GM12878 (cell line): ENCODE results near the gene RHBDF2. TPM values are rescaled to one million over a fixed set of nuclear protein-coding genes. Genes with fewer than 3 reads are reported as not detected.

ENCODE experiments used
- ATAC-seq: fragments of 200-7000 bp; cut with Tn5 transposase; 3 replicates; pipeline ENCODE4 v1.9.1; 2020; ENCODE audit warnings: mild to moderate bottlenecking, moderate library complexity
- BruUV-seq: library from RNA; stranded (reverse); fragments of 400-500 nt; replicated peaks from 2 replicates; lab custom pipeline; 2021; lab: Mats Ljungman, UMichigan
- CTCF ChIA-PET: fragments of 300-600 bp; sonication (Branson Sonifier 250); formaldehyde crosslinking; extraction: SDS; loops from one replicate; lab custom pipeline; 2021; ENCODE audit warnings: inconsistent platforms; lab: Yijun Ruan, JAX
- POLR2A ChIA-PET: fragments of 350-600 bp; formaldehyde crosslinking; extraction: SDS; loops from one replicate; lab custom pipeline; 2021; ENCODE audit warnings: inconsistent platforms; lab: Charles Lee
- RAD21 ChIA-PET: fragments of 300-600 bp; sonication (Branson Sonifier 250); formaldehyde crosslinking; loops from one replicate; lab custom pipeline; 2023; ENCODE audit warnings: antibody characterized with exemption; ENCODE audit not compliant: unreplicated experiment; lab: Charles Lee
- SMC1A ChIA-PET: fragments of 300-600 bp; sonication (Branson Sonifier 250); formaldehyde crosslinking; loops from one replicate; lab custom pipeline; 2023; ENCODE audit not compliant: unreplicated experiment, uncharacterized antibody; lab: Charles Lee
- DNase-seq: peaks from one replicate; pipeline ENCODE4 v3.0.0-alpha.2; 2011; ENCODE audit warnings: low read depth, low spot score
- FAIRE-seq: peaks from 3 replicates; lab custom pipeline; 2011; peaks lifted over from hg19 to GRCh38; lab: Jason Lieb, UNC
- H2AFZ ChIP-seq: 2 replicates; pipeline ENCODE4 v1.6.0; 2011; ENCODE audit warnings: low read depth, low read length, control low read depth; ENCODE audit not compliant: control insufficient read depth
- H3K27ac ChIP-seq: 2 replicates; pipeline ENCODE4 v1.5.1; 2011; ENCODE audit warnings: control low read depth; ENCODE audit not compliant: control insufficient read depth, insufficient read depth
- H3K27me3 ChIP-seq, 2 experiments: replicated peaks in 1 of 2; 2 replicates each; pipeline versions ENCODE4 v1.6.0 to v1.6.1; 2011; ENCODE audit warnings: low read length in 1 of 2; ENCODE audit not compliant: control insufficient read depth in 2 of 2, insufficient read depth in 2 of 2
- H3K36me3 ChIP-seq, 2 experiments: 2 replicates each; pipeline ENCODE4 v1.5.1; 2011; ENCODE audit warnings: low read length in 1 of 2; ENCODE audit not compliant: control insufficient read depth in 2 of 2, insufficient read depth in 2 of 2
- H3K4me1 ChIP-seq: 2 replicates; pipeline ENCODE4 v1.6.1; 2011; ENCODE audit warnings: mild to moderate bottlenecking, low read length, moderate library complexity, mixed read lengths; ENCODE audit not compliant: control insufficient read depth, insufficient read depth
- H3K4me2 ChIP-seq: 2 replicates; pipeline ENCODE4 v1.6.0; 2011; ENCODE audit warnings: control low read depth; ENCODE audit not compliant: control insufficient read depth, insufficient read depth
- H3K4me3 ChIP-seq: fragments of 200-600 bp; sonication (generic); 2 replicates; pipeline ENCODE4 v1.5.1; 2016
- H3K79me2 ChIP-seq: 2 replicates; pipeline ENCODE4 v1.6.0; 2011; ENCODE audit warnings: low read length; ENCODE audit not compliant: control insufficient read depth, insufficient read depth
- H3K9ac ChIP-seq: 2 replicates; pipeline ENCODE4 v1.8.0; 2011; ENCODE audit warnings: low read length, control low read depth, mixed read lengths; ENCODE audit not compliant: control insufficient read depth, insufficient read depth
- H3K9me3 ChIP-seq: replicated peaks from 3 replicates; pipeline ENCODE4 v1.5.1; 2011; ENCODE audit warnings: mild to moderate bottlenecking, low read length; ENCODE audit not compliant: control insufficient read depth, insufficient read depth
- H4K20me1 ChIP-seq: 2 replicates; pipeline ENCODE4 v1.6.0; 2011; ENCODE audit not compliant: control insufficient read depth, insufficient read depth
- ATF7 ChIP-seq: fragments of 450-650 bp; IDR thresholded peaks from 2 replicates; pipeline ENCODE4 v1.6.1; 2016; ENCODE audit warnings: low read depth, mild to moderate bottlenecking
- FOS ChIP-seq: IDR thresholded peaks from 3 replicates; pipeline ENCODE4 v1.6.1; 2011; ENCODE audit warnings: borderline replicate concordance; ENCODE audit not compliant: insufficient read length; ENCODE audit errors: extremely low read depth
- NFYA ChIP-seq: IDR thresholded peaks from 2 replicates; pipeline ENCODE4 v1.6.1; 2011; ENCODE audit warnings: low read depth, mild to moderate bottlenecking, low read length, improper control_type of control experiment, borderline replicate concordance
- POLR2AphosphoS2 ChIP-seq: IDR thresholded peaks from 2 replicates; pipeline ENCODE4 v1.6.1; 2011; ENCODE audit warnings: low read depth, mild to moderate bottlenecking, low read length, improper control_type of control experiment, moderate library complexity
- RELA ChIP-seq: fragments of 450-650 bp; IDR thresholded peaks from 2 replicates; pipeline ENCODE4 v1.8.0; 2014; ENCODE audit warnings: borderline replicate concordance; ENCODE audit not compliant: partially characterized antibody
- SIX5 ChIP-seq: IDR thresholded peaks from 2 replicates; pipeline ENCODE4 v1.6.1; 2011; ENCODE audit warnings: mild to moderate bottlenecking, low read depth, low read length, moderate library complexity; ENCODE audit not compliant: severe bottlenecking
- STAT1 ChIP-seq: fragments of 450-650 bp; conservative IDR thresholded peaks from 2 replicates; pipeline ENCODE4 v1.6.1; 2014; ENCODE audit warnings: antibody characterized with exemption, mild to moderate bottlenecking
- STAT3 ChIP-seq: IDR thresholded peaks from 2 replicates; pipeline ENCODE4 v1.6.1; 2011; ENCODE audit warnings: low read depth, low read length, improper control_type of control experiment
- TBL1XR1 ChIP-seq: IDR thresholded peaks from 2 replicates; pipeline ENCODE4 v1.6.1; 2012; ENCODE audit warnings: low read depth, low read length, improper control_type of control experiment
- WRNIP1 ChIP-seq: IDR thresholded peaks from 2 replicates; pipeline ENCODE4 v1.6.1; 2011; ENCODE audit warnings: low read depth, low read length, improper control_type of control experiment, borderline replicate concordance
- ZNF217 ChIP-seq: fragments of 450-650 bp; IDR thresholded peaks from 2 replicates; pipeline ENCODE4 v1.6.1; 2017; ENCODE audit warnings: antibody characterized with exemption, mild to moderate bottlenecking
- WGBS: methylation state at CpG from one replicate; pipeline ENCODE4 v1.1.6; 2016; ENCODE audit warnings: low lambda C conversion rate; ENCODE audit not compliant: insufficient replicate concordance, insufficient coverage; ENCODE audit errors: missing lambda C conversion rate; 5-methylcytosine and 5-hydroxymethylcytosine counted together
- in situ Hi-C: fragments of 300-500 bp; cut with MboI; formaldehyde crosslinking; loops from 9 replicates; pipeline ENCODE4 v1.14.3; 2018; ENCODE audit warnings: mixed read lengths
- intact Hi-C: fragments of 100-400 bp; cut with micrococcal nuclease; formaldehyde crosslinking; loops from one replicate; pipeline ENCODE4 v1.14.2; 2022; ENCODE audit not compliant: unreplicated experiment
- polyA plus RNA-seq, 11 experiments: library from polyadenylated mRNA; depleted of rRNA in 4 of 11; unstranded in 6 of 11; stranded (reverse) in 5 of 11; fragments of >200 nt; fragmentation: Nextera tagmentation in 4 of 11; fragmentation: Illumina TruSeq in 1 of 11; extraction: Ambion mirVana in 4 of 11; extraction: Trizol in 1 of 11; gene quantifications; 1 replicate in 1 of 11; 2 replicates in 10 of 11; pipeline versions ENCODE4 v1.2.1 to v1.2.3, GENCODE V29; 2011 to 2016; ENCODE audit warnings: inconsistent platforms in 2 of 11, missing spikeins in 2 of 11, low read depth in 1 of 11
- total RNA-seq, 4 experiments: library from RNA; depleted of rRNA in 3 of 4; stranded (reverse); fragments of >200 nt in 3 of 4; fragmentation: Illumina TruSeq in 1 of 4; extraction: Trizol in 1 of 4; gene quantifications; 2 replicates each; pipeline versions ENCODE4 v1.2.1 to v1.2.3, GENCODE V29; 2013 to 2021
- TF ChIP-seq, protein P1 (sequence below): fragments of 450-650 bp; IDR thresholded peaks from 2 replicates; pipeline ENCODE4 v1.6.1; 2018; ENCODE audit warnings: borderline replicate concordance, mild to moderate bottlenecking; ENCODE audit not compliant: partially characterized antibody
- TF ChIP-seq, protein P2 (sequence below): IDR thresholded peaks from 2 replicates; pipeline ENCODE4 v1.6.1; 2011; ENCODE audit warnings: low read depth, mild to moderate bottlenecking, low read length, moderate library complexity, borderline replicate concordance; ENCODE audit errors: extremely low read depth

RHBDF2 gene
- total and polyA plus RNA-seq, 10 of the 15 experiments (the other 5 are each of a cell fraction or from before 2014, with no cell fraction given), result 0.97 to 43.0 (median 18.7) TPM

DNA sequence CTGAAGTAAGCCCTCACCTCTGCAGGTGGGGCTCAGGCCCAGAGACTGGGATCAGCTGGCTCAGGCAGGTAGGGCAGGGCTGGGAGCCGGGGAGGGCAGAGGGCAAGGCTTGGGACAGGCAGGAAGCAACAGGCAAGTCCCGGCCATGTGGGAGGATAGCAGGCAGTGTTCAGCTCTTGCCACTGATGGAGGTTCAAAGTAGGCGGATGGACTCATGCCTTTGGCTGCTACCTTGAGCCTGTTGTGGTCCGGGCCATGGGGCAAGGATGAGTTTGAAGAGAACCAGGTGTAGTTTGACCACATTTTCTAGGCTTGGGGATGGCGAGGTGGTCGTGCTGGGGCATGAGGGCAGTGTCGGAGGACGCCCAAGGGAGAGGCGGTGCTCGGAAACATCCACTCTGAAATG, 41.3 kb upstream of the RHBDF2 start:
- in situ Hi-C loops (no loop called here), intact Hi-C loops (no loop called here)
- no peak overlapping the region for H3K27ac ChIP-seq
- SMC1A ChIA-PET, result no interaction called here
- H3K4me1 ChIP-seq, result no peaks in the 10 kb centered on the region; the same call in 1 of the 2 replicates
- H3K79me2 ChIP-seq, result no peaks in the 10 kb centered on the region
- no peak overlapping the region for H3K4me2 ChIP-seq
- WGBS, result 46% methylated on average over 10 of the region's 10 CpGs
- H4K20me1 ChIP-seq, result no peaks in the 10 kb centered on the region
- H3K4me3 ChIP-seq, result no peak overlapping the region
- CTCF ChIA-PET, result interaction anchor here (0.6 to 4.7 kb wide), 5 partner anchors 10 to 245 kb away, joined by 3 to 32 read pairs (median 5); no protein-coding TSS in a partner anchor
- H3K36me3 ChIP-seq, result no peaks in the 10 kb centered on the region; a peak in 1 of 4 replicates
- RAD21 ChIA-PET, result interaction anchor here (1.0 to 2.0 kb wide), 2 partner anchors 15 to 36 kb away, joined by 3 to 6 read pairs; no protein-coding TSS in a partner anchor
- TF ChIP-seq TBL1XR1 (no peak), ZNF217 (no peak), STAT3 (no peak), ATF7 (no peak), SIX5 (no peak), POLR2AphosphoS2 (no peak), STAT1 (no peak), WRNIP1 (no peak), FOS (no peak), RELA (no peak), NFYA (no peak)
- TF ChIP-seq, protein P1, sequence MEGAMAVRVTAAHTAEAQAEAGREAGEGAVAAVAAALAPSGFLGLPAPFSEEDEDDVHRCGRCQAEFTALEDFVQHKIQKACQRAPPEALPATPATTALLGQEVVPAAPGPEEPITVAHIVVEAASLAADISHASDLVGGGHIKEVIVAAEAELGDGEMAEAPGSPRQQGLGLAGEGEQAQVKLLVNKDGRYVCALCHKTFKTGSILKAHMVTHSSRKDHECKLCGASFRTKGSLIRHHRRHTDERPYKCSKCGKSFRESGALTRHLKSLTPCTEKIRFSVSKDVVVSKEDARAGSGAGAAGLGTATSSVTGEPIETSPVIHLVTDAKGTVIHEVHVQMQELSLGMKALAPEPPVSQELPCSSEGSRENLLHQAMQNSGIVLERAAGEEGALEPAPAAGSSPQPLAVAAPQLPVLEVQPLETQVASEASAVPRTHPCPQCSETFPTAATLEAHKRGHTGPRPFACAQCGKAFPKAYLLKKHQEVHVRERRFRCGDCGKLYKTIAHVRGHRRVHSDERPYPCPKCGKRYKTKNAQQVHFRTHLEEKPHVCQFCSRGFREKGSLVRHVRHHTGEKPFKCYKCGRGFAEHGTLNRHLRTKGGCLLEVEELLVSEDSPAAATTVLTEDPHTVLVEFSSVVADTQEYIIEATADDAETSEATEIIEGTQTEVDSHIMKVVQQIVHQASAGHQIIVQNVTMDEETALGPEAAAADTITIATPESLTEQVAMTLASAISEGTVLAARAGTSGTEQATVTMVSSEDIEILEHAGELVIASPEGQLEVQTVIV, result no peak
- TF ChIP-seq, protein P2, sequence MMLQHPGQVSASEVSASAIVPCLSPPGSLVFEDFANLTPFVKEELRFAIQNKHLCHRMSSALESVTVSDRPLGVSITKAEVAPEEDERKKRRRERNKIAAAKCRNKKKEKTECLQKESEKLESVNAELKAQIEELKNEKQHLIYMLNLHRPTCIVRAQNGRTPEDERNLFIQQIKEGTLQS, result no peak
- H3K9me3 ChIP-seq, result no peaks in the 10 kb centered on the region
- ATAC-seq (no peak), FAIRE-seq (no peak), DNase-seq (no peak)
- no TSS peak for BruUV-seq
- no peak overlapping the region for H3K9ac ChIP-seq
- H2AFZ ChIP-seq, result no peak overlapping the region
- POLR2A ChIA-PET, result no interaction called here
- peaks cover 0 to 5% of the 10 kb centered on the region in 2 experiments; a peak in 3 of 4 replicates for H3K27me3 ChIP-seq
